Astrocyte of the cerebellum (primary cell): ENCODE measurements around the gene DTNBP1.

Source experiments
- DNase-seq: peaks from one replicate; pipeline ENCODE4 v3.0.0-alpha.2; 2011; ENCODE audit warnings: low read depth
- H3K4me3 ChIP-seq: 2 replicates; pipeline ENCODE4 v1.5.1; 2011; ENCODE audit warnings: mild to moderate bottlenecking, low read depth, low read length, moderate library complexity
- CTCF ChIP-seq: IDR thresholded peaks from 2 replicates; pipeline ENCODE4 v1.5.1; 2012; ENCODE audit warnings: low read length, low read depth, moderate library complexity, mild to moderate bottlenecking; ENCODE audit errors: missing control alignments
- in situ Hi-C: cut with HindIII; loops from 2 replicates; pipeline ENCODE4 v1.10.0; 2017; ENCODE audit warnings: low sequenced_read_pairs

The DTNBP1 gene

GRCh38 chr6:15586503-15586902 lies 76.3 kb downstream of the DTNBP1 start:
- H3K4me3 ChIP-seq = no peak overlapping the region
- in situ Hi-C loops = no loop called here
- no peak for TF ChIP-seq CTCF
- DNase-seq = no peak

GRCh38 chr6:15585760-15586214 lies 77.0 kb downstream of the DTNBP1 start:
- DNase-seq = no peak
- in situ Hi-C loops = no loop called here
- TF ChIP-seq CTCF = no peak
- no peak overlapping the region for H3K4me3 ChIP-seq

- DNase-seq = no peak
- in situ Hi-C loops = no loop called here
- no peak for TF ChIP-seq CTCF
- H3K4me3 ChIP-seq = no peak overlapping the region
These were observed 80.3 kb downstream of the DTNBP1 start for GRCh38 chr6:15582499-15582898.

GRCh38 chr6:15581751-15582150 lies 81.1 kb downstream of the DTNBP1 start:
- TF ChIP-seq CTCF = no peak
- no peak for DNase-seq
- in situ Hi-C loops = no loop called here
- no peak overlapping the region for H3K4me3 ChIP-seq

- no peak for TF ChIP-seq CTCF
- H3K4me3 ChIP-seq = no peak overlapping the region
- DNase-seq = no peak
These were observed 82.5 kb downstream of the DTNBP1 start for GRCh38 chr6:15580326-15580725.

GRCh38 chr6:15578716-15579391 lies 84.0 kb downstream of the DTNBP1 start:
- TF ChIP-seq CTCF = no peak

More at GRCh38 chr6:15580326-15580725, 82.5 kb downstream of the DTNBP1 start:
- in situ Hi-C loops = no loop called here

More at GRCh38 chr6:15578716-15579391, 84.0 kb downstream of the DTNBP1 start:
- in situ Hi-C loops = no loop called here
- no peak for DNase-seq
- H3K4me3 ChIP-seq = no peak overlapping the region
